Measurements from ENCODE around the gene NDUFA8. TPM values are rescaled to one million over a fixed set of nuclear protein-coding genes. Genes with fewer than 3 reads are reported as not detected.
"Not testable (repeated sequence)": the region's sequence is repeated elsewhere in the genome, so short reads cannot be mapped to it uniquely, and the experiment has no call there.

NDUFA8 gene
- total and polyA plus RNA-seq, 8 donors, result 42.9 to 61.5 (median 49.9) TPM

GRCh38 chr9:122121391-122121790 is 38.2 kb downstream of the NDUFA8 start:
- Histone ChIP-seq H3K4me1 (peaks cover 6 to 15% of the 10 kb centered on the region in 2 donors), H3K27me3 (peaks cover 0 to 21% of the 10 kb centered on the region in 2 donors), H3K27ac (no peak overlapping the region), H3K36me3 (no peaks in the 10 kb centered on the region), H3K4me3 (no peak overlapping the region), H3K9me3 (no peaks in the 10 kb centered on the region)
- no peak for ATAC-seq
- intact Hi-C loops (cut with DNase I), result loop anchor here in 1 of 2 donors (10.0 kb wide), 1 partner anchor 233 kb away; no protein-coding TSS in a partner anchor
- no peak for TF ChIP-seq CTCF (IDR thresholded peaks at IDR 0.05)
- DNase-seq, result no peak

DNA sequence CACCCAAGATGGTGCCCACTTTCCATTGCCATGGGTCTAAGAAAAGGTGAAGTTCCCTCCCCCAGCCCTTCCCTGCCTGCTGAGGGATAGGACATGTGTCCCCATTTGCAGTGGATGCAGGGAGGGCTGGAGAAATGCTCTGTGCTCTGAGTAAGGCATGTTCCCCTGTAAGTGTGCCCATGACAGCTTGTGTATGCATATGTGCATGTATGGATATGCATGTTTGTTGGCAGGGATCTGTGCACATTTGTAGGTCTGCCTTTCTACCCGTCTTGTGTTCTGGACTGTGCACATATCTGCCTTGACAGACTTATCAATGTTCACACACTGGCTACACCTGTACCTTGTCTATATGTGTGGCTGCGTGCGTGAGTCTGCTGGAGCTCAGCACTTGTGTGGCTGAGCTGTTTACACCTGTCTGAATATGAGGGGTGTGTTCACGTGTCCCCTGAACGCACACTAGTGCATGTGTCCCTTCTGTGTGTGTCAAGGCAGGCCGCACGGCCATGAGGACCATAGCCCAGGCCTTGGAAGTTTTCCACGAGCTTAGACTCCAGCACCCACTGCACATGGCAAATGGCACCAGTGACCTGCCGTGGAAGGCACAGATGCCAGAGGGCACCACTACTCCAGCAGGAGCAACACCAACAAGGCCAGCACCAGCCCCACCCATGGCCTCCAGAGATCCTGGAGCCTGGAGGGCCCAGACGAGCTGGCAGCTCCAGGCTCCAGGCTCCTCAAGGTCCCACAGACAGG is 39.1 kb downstream of the NDUFA8 start:
- peaks cover 0 to 18% of the 10 kb centered on the region in 2 donors for H3K27me3 ChIP-seq
- H3K4me1 ChIP-seq, result peaks cover 0 to 6% of the 10 kb centered on the region in 2 donors
- H3K27ac ChIP-seq, result no peak overlapping the region
- H3K9me3 ChIP-seq, result no peaks in the 10 kb centered on the region
- intact Hi-C loops (cut with DNase I), result loop anchor here in 1 of 2 donors (10.0 kb wide), 1 partner anchor 234 kb away; no protein-coding TSS in a partner anchor
- H3K36me3 ChIP-seq, result no peaks in the 10 kb centered on the region
- no peak for TF ChIP-seq CTCF (IDR thresholded peaks at IDR 0.05)
- ATAC-seq (no peak), DNase-seq (no peak)
- H3K4me3 ChIP-seq, result no peak overlapping the region

DNA sequence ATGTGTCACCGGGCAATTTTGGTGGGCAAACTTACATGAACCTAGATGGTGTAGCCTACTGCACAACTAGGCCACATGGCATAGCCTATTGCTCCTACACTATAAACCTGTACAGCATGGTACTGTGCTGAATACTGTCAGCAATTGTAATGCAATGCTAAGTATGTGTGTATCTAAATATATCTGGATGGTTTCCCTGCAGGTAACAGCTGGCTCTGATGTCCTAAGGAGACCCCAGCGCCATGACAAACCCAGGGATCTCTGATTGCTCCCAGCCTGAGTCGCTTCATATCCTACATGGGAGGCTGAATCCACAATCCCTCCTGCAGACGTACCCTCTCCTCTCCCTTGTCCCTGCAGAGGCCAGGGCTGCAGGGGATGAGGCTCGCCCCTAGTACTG is 39.9 kb downstream of the NDUFA8 start:
- Histone ChIP-seq H3K27ac (no peak overlapping the region), H3K4me1 (no peaks in the 10 kb centered on the region), H3K9me3 (no peaks in the 10 kb centered on the region), H3K27me3 (peaks cover 0 to 13% of the 10 kb centered on the region in 2 donors), H3K36me3 (no peaks in the 10 kb centered on the region), H3K4me3 (no peak overlapping the region)
- no peak for DNase-seq
- intact Hi-C loops (cut with DNase I), result loop anchor here in 1 of 2 donors (10.0 kb wide), 1 partner anchor 235 kb away; no protein-coding TSS in a partner anchor
- no peak for TF ChIP-seq CTCF (IDR thresholded peaks at IDR 0.05)
- no peak for ATAC-seq

DNA sequence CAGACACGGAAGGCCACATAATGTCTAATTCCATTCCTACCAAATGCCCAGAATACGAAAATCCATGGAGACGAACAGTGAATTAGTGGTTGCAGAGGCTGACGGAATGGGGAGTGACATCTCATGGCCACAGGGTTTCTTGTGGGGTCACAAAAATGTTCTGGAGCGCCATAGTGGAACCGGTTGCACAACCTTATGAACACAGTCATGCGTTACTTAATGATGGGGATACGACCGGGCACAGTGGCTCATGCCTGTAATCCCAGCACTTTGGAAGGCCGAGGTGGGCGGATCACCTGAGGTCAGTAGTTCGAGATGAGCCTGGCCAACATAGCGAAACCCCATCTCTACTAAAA is 40.4 kb downstream of the NDUFA8 start:
- no peak overlapping the region for H3K4me3 ChIP-seq
- intact Hi-C loops (cut with DNase I), result no loop called here
- H3K4me1 ChIP-seq, result no peaks in the 10 kb centered on the region
- DNase-seq (no peak), ATAC-seq (no peak)
- TF ChIP-seq CTCF (IDR thresholded peaks at IDR 0.05), result no peak
- no peak overlapping the region for H3K27ac ChIP-seq
- H3K9me3 ChIP-seq, result no peaks in the 10 kb centered on the region
- no peaks in the 10 kb centered on the region for H3K36me3 ChIP-seq
- peaks cover 0 to 13% of the 10 kb centered on the region in 2 donors for H3K27me3 ChIP-seq

- Histone ChIP-seq H3K9me3 (no peaks in the 10 kb centered on the region), H3K4me3 (no peak overlapping the region), H3K36me3 (no peaks in the 10 kb centered on the region), H3K4me1 (no peaks in the 10 kb centered on the region), H3K27ac (no peak overlapping the region), H3K27me3 (peaks cover 0 to 14% of the 10 kb centered on the region in 2 donors)
- no peak for TF ChIP-seq CTCF (IDR thresholded peaks at IDR 0.05)
- ATAC-seq (no peak), DNase-seq (no peak)
- intact Hi-C loops (cut with DNase I), result no loop called here
Measured at GRCh38 chr9:122118343-122119165, 41.0 kb downstream of the NDUFA8 start.

GRCh38 chr9:122117241-122117640 is 42.3 kb downstream of the NDUFA8 start:
- DNase-seq; H3K27ac ChIP-seq; H3K4me1 ChIP-seq; H3K4me3 ChIP-seq; ATAC-seq; H3K36me3 ChIP-seq; H3K9me3 ChIP-seq; intact Hi-C loops (cut with DNase I): not testable (repeated sequence)
- H3K27me3 ChIP-seq, result peaks cover 0 to 14% of the 10 kb centered on the region in 2 donors
